Mucosa of stomach (tissue), 1 donor: ENCODE results near the gene HDAC11.

ENCODE experiments used
- H3K27me3 ChIP-seq: one replicate; pipeline ENCODE4 v1.7.0; 2013; ENCODE audit warnings: mild to moderate bottlenecking, low read length; ENCODE audit not compliant: control insufficient read depth, insufficient read depth
- H3K36me3 ChIP-seq: one replicate; pipeline ENCODE4 v1.7.0; 2013; ENCODE audit warnings: low read length; ENCODE audit not compliant: control insufficient read depth, insufficient read depth
- H3K4me1 ChIP-seq: one replicate; pipeline ENCODE4 v1.7.0; 2013; ENCODE audit warnings: mild to moderate bottlenecking, low read length; ENCODE audit not compliant: control insufficient read depth, insufficient read depth
- H3K4me3 ChIP-seq: one replicate; pipeline ENCODE4 v1.7.0; 2013; ENCODE audit warnings: low read length
- H3K9ac ChIP-seq: one replicate; pipeline ENCODE4 v1.7.0; 2013; ENCODE audit warnings: mild to moderate bottlenecking, low read length, moderate library complexity
- H3K9me3 ChIP-seq: one replicate; pipeline ENCODE4 v1.7.0; 2013; ENCODE audit warnings: mild to moderate bottlenecking, low read length, moderate library complexity; ENCODE audit not compliant: control insufficient read depth
- donor health status: Pancreatic carcinoma.

Gene HDAC11

DNA sequence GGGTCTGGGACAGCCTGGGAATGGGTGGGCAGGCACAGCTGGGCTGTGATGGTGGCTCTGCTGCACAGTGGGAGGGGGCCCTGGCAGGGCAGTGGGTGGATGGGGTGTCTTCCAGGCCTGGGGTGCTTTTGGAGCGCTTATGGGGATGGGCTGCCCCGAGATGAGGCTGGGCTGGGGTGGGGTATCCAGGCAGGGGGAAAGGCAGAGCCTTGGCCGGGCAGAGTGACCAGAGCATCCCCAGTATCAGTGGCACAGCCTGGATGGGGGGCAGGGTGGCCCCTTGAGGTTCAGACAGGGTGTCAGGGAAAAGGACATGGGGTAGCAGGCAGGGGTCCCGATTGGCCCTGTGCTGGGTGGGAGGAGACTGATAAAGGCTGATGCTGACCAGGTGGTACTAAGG is 26.6 kb downstream of the HDAC11 start:
- Histone ChIP-seq H3K27me3 (no peaks in the 10 kb centered on the region), H3K4me1 (no peaks in the 10 kb centered on the region), H3K9me3 (no peaks in the 10 kb centered on the region), H3K4me3 (no peak overlapping the region), H3K36me3 (no peaks in the 10 kb centered on the region), H3K9ac (no peak overlapping the region)

GRCh38 chr3:13507247-13507569 is 27.1 kb downstream of the HDAC11 start:
- Histone ChIP-seq H3K4me1 (no peaks in the 10 kb centered on the region), H3K9ac (no peak overlapping the region), H3K36me3 (no peaks in the 10 kb centered on the region), H3K9me3 (no peaks in the 10 kb centered on the region), H3K4me3 (no peak overlapping the region), H3K27me3 (no peaks in the 10 kb centered on the region)

DNA sequence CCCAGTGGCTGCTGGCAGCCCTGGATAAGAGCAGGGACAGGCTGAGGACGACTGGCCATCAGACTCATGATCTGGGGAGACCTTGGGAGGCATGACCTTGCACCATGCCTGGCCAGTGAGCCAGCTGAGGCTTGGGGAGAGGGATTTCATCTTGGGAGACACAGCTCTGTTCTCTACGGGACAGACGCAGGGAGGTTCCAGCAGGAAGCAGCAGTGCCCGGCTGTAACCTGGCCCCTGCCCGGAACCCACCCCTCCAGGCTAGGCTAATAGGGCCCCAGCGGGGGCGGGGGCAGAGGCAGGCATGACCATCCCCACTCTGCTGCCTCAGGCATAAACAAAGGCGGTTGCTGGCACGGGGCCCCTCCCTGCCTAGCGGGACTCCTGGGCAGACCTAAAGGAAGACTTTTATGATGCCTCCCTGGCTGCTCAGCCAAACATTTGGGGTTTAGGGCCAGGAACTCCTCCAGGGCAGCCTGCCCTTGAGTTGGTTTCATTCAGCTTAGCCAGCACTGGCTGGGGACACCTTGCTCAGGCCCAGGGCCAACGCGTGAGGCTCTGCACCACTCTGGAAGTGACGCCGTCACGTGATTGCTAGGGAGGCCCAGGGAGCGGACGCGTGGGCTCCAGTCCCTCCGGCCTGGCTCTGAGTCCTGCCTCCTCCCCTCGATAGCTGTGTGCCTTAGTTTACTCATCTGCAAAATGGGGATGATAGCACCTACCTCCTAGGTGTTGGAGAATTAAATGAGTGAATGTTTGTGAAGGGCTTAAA is 27.6 kb downstream of the HDAC11 start:
- no peak overlapping the region for H3K9ac ChIP-seq
- H3K27me3 ChIP-seq = no peaks in the 10 kb centered on the region
- H3K4me1 ChIP-seq = no peaks in the 10 kb centered on the region
- H3K9me3 ChIP-seq = no peaks in the 10 kb centered on the region
- no peak overlapping the region for H3K4me3 ChIP-seq
- H3K36me3 ChIP-seq = no peaks in the 10 kb centered on the region

- H3K4me1 ChIP-seq = no peaks in the 10 kb centered on the region
- H3K36me3 ChIP-seq = no peaks in the 10 kb centered on the region
- H3K9ac ChIP-seq = no peak overlapping the region
- no peak overlapping the region for H3K4me3 ChIP-seq
- H3K9me3 ChIP-seq = no peaks in the 10 kb centered on the region
- H3K27me3 ChIP-seq = no peaks in the 10 kb centered on the region
Measured at GRCh38 chr3:13508496-13508895, 28.4 kb downstream of the HDAC11 start.

GRCh38 chr3:13509059-13509815 is 29.1 kb downstream of the HDAC11 start:
- H3K4me1 ChIP-seq = no peaks in the 10 kb centered on the region
- no peak overlapping the region for H3K4me3 ChIP-seq
- H3K36me3 ChIP-seq = no peaks in the 10 kb centered on the region
- H3K9me3 ChIP-seq = no peaks in the 10 kb centered on the region
- H3K27me3 ChIP-seq = no peaks in the 10 kb centered on the region
- no peak overlapping the region for H3K9ac ChIP-seq

DNA sequence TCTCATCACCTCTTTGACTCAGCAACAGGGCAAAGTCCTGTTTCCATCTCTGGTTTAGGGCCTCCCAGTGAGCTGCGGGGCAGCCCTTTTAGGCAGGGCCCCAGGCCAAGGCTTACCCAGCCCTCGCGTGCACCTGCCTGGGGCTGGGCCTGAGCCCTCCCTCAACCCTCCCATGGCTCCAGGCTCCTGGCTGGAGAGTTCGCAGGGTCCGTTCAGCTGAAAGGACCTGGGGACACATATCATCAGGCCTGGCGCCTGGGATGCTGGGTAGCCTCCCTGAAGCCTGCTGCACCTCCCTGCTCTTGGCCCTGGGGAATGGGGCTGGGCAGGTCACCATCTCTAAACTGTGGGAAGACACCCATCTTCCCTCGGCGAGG is 29.7 kb downstream of the HDAC11 start:
- H3K4me3 ChIP-seq = no peak overlapping the region
- H3K9ac ChIP-seq = no peak overlapping the region
- H3K36me3 ChIP-seq = no peaks in the 10 kb centered on the region
- no peaks in the 10 kb centered on the region for H3K27me3 ChIP-seq
- H3K4me1 ChIP-seq = no peaks in the 10 kb centered on the region
- H3K9me3 ChIP-seq = no peaks in the 10 kb centered on the region

DNA sequence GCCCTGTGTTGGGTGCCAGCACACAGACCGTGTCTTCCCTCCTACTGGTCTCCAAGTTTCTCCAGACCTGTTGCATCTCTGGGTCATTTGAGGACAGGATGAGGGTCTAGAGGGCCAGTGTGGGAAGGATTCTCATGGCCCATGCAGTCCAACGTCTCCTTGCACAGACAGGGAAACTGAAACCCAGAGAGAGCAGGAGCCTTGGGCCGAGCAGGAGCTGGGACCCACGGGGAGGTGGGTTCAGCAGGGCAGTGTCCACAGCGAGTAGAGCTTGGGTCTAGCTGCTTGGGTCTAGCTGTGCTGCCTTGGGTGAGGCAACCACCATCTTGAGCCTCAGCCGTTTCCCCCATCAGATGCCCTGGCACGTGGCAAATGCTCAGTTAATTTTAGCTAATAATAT is 32.3 kb downstream of the HDAC11 start:
- H3K9ac ChIP-seq = no peak overlapping the region
- H3K36me3 ChIP-seq = no peaks in the 10 kb centered on the region
- H3K27me3 ChIP-seq = no peaks in the 10 kb centered on the region
- no peaks in the 10 kb centered on the region for H3K4me1 ChIP-seq
- no peaks in the 10 kb centered on the region for H3K9me3 ChIP-seq
- H3K4me3 ChIP-seq = no peak overlapping the region

GRCh38 chr3:13513051-13513912 is 33.2 kb downstream of the HDAC11 start:
- Histone ChIP-seq H3K4me3 (no peak overlapping the region), H3K9me3 (no peaks in the 10 kb centered on the region), H3K4me1 (no peaks in the 10 kb centered on the region), H3K9ac (no peak overlapping the region), H3K36me3 (no peaks in the 10 kb centered on the region), H3K27me3 (no peaks in the 10 kb centered on the region)

- Histone ChIP-seq H3K4me1 (no peaks in the 10 kb centered on the region), H3K4me3 (no peak overlapping the region), H3K36me3 (no peaks in the 10 kb centered on the region), H3K27me3 (no peaks in the 10 kb centered on the region), H3K9ac (no peak overlapping the region), H3K9me3 (no peaks in the 10 kb centered on the region)
Measured at GRCh38 chr3:13513913-13514517, 33.9 kb downstream of the HDAC11 start.

DNA sequence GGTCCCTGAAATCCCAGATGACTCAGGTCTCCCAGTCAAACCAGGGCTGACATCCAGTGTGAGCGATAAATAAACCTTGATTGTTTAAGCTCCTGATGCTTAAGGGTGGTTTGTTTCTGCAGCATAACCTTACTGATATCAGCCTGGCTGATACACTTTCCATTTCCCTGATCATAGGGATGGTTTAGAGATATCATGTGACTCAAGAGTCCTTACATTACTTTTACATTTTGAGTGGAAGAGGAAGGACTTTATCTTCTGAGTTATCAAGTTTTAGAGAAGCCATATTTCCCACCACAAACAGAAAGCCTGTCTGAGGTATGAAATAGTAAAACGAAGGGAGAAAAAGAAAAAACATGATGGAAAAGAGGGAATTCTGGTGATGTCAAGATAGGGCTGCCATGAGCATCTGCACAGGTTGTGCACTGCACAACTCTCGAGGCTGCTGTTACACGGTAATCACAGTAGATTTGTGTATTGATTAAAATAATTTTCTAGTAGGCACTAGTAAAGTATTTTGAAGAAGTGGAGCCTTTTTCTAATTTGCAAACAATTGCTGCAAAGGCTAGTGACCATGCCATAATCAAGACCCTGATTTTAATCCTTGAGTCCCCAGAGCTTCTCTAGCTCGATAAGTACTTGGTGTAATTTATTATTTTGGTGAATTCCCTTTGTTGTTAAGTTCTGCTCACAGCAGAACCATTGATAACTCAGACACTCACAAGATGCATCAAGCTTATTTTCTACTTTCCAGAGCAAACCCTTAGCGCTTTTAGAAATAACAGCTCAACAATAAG is 34.7 kb downstream of the HDAC11 start:
- Histone ChIP-seq H3K36me3 (no peaks in the 10 kb centered on the region), H3K9ac (no peak overlapping the region), H3K4me3 (no peak overlapping the region), H3K9me3 (no peaks in the 10 kb centered on the region), H3K4me1 (no peaks in the 10 kb centered on the region), H3K27me3 (no peaks in the 10 kb centered on the region)
